ENCODE results near the gene C7orf57.
"Not testable (repeated sequence)": the region's sequence is repeated elsewhere in the genome, so short reads cannot be mapped to it uniquely, and the experiment has no call there.

Gene C7orf57

GRCh38 chr7:48038815-48039506 lies 3.6 kb downstream of the C7orf57 start:
- no peak for DNase-seq

DNA sequence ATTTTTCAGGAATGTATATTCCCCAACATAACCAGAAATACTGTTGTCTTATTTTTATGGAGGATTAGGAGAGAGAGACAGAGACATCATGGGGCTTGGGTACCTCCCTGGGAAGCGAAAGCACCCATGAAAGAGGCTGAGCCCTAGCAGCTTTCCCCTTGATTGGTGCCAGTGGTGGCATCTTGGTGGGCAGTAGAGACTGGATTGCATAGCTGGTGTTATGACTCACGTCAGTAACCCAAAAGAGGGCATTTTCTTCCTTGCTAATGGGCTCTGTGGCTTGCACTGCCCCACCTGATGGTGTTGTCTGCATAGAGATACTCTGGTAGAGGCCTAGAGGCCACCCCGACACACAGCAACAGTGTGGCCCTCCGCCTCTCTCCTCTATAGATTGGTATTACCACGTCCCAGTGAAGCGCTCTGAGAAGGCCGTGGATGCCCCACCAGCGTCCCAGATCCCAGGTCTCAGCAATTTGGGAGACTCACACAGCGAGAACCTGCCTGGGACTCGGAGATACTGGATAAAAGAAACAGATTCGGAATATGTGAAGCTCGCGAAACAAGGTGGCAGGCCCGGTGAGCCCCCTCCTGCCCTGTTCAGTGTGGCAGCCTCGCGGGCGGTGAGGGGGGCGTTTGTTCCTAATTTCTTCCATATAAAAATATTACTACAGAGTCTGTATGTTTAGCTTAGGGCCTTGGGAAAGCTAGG lies 5.8 kb downstream of the C7orf57 start:
- no peak for DNase-seq

GRCh38 chr7:48041653-48041970 lies 6.3 kb downstream of the C7orf57 start:
- DNase-seq, result no peak

DNA sequence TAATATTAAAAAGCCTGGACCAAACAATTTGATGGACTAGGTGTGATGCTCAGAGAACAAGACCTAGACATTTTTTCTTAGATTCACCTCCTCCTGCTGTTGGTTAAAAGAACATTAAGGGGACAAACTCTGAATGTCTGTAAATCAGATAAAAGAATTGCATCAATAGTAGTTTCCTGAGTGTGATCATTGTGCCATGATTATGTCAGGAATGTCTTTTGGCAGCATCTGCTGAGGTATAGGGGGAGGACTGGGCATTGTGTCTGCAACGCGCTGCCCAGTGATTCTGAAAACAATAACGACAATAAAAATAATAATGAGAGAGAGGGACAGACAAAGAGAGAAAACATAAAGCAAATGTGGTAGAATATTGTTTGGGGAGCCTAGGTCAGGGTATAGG lies 6.9 kb downstream of the C7orf57 start:
- no peak for DNase-seq

DNA sequence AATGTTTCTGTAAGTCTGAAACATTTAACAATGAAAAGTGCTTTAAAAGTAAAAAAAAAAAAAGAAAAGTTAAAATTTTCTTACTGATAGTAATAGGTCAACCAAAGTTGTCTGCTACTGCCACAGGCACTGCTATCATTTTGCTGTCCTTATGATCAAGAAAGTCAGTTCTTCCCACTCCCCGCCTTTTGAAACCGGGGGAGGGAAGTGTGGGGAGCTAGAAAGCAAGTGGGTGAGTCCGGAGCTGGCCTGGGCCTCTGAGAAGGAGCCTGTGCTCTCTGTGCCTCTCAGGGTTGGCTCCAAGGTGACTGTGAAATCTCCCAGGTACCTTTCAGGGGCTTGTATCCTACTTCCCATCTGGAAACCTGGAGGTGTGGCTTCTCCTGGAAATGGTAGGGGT lies 7.3 kb downstream of the C7orf57 start:
- DNase-seq, result no peak

- DNase-seq, result no peak
Measured at GRCh38 chr7:48045195-48045765, 9.9 kb downstream of the C7orf57 start.

DNA sequence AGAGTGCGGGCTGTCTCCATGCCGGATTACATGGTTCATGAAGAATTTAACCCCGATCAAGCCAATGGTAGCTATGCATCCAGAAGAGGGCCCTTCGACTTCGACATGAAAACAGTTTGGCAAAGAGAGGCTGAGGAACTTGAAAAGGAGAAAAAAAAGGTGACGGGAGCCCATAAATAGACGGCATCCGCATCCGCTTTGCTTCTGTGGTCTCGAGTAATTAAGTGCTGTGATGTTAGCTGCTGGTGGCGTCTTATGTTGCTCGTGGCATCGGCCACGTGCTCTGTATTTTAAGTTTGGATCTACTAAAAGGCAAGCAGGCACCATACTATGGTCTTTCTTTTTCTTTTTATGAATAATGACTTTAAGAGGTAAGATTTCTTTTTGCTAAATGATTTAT lies 11.1 kb downstream of the C7orf57 start:
- no peak for DNase-seq

DNA sequence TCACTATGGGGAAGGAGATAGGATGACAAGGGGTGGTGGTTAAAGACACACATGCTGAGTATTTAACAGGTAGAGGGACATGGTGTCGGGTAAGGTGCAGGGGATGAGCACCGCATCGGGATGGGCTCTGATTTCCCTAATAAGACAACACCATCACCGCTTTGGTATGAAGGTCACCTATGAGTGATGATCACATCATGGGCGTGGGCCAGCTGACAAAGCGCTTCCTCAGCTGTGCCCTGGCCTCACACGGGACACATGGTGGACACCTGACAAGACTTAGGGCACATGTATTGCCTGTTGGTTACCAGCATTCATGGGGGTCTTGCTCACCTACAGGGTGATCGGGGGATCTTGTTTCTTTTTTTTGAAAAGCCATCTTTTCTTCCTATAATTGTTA lies 12.8 kb downstream of the C7orf57 start:
- DNase-seq, result no peak

DNA sequence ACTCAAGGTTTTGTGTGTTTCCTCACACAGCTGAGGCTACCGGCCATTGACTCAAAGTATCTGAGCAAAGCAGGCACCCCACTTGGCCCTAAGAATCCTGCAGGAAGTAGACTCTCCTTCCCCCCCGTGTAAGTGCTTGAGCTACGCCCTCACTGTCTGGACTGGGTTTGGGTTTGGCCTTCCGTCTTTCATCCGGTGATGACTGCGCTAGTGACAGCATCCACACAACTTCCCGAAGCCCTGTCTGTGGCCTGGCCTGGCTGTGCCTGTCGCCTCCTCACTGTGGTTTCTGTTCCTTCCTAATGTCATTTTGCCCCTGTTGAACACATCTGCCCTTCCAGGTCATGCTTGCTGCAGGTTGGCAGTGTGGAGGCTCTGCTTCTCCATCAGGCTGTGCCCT lies 14.5 kb downstream of the C7orf57 start:
- DNase-seq, result no peak

DNA sequence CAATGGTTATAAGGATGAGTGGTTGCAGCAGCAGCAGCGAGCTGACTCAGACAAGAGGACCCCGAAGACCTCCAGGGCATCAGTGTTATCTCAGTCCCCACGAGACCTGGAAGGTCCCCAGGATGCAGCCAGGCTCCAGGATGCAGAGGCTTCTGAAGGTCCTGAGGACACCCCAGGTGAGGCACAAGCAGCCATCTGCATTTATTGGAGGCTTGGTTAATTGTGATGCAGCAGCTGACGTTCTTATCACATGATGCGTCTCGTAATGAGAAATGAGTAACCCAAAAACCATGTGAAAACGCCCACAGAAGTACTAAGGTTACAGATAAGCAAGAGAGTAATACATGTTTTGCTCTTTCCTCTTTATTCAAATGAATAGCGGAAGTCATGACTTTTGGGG lies 17.4 kb downstream of the C7orf57 start:
- DNase-seq, result no peak

DNA sequence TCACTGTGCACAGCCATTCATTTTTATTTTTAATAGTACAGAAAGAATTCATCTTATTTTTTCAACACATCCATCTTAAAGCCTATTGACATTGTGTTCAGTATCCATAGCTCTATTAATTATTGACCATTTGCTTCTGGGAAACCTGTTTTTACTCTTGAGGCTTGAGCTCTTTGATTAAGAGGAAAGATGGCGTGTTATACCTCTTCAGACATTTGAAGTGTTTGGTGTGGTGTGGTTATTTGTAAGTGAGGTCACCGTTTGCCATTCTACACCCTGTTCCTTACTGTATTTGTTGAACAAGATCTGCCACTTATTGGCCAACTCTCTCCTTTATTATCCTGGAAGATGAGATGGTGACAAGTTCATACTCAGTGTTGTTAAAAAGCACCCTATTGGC lies 18.4 kb downstream of the C7orf57 start:
- no peak for DNase-seq

DNA sequence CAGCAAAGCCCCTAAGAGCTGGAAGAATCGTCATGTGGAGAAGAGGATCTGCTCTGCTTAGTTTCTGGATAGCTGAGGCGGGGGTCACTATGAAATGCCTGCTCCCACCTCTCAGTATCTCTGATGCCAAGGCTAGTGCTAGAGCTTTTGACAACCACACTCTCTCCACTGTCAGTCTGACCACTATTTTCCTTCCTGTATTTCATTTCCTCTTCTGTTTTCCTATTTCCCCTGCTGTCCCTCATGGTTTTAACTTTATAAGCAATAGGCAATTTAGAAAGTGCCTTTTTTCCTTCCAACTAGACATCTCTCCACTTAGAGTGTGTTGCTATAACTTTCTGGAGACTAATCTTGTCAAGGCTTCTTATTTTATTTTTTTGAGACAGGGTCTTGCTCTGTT lies 23.6 kb downstream of the C7orf57 start:
- no peak for DNase-seq

DNA sequence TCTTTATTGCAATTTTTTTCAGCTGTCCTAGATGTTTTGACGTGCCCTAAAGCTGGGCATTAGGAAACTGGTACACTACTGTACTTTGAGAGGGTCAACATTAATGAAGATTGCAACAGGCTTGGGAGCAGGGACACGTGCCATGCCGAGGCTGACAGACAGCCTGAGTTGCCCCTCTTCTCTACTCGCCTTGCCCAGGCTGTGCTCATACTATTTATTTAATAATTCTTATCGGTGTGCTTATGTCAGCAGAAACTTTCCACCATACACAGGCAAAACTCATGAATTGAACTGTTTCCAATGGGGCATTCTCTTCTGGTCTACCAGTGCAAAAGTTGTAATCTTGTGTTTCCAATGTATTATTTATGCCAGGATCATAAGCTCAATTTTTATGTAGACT lies 24.4 kb downstream of the C7orf57 start:
- DNase-seq, result no peak

DNA sequence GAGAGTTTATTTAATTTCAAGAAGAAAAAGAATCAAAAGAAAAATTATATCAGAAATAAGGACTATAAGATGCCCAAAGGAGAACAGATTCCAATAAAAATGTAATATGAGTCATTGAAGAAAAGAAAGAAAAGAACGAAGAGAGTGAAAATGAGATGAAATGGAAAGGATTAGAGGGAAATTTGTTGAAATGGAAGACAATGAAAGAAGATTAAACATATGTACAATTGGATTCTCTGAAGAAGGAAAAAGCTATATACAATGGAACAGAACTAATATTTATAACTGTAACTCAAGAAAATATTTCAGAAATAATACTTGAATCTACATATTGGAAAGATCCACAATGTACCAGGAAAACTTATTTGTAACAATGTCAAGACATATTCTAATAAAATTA lies 28.6 kb downstream of the C7orf57 start:
- DNase-seq, result no peak

DNA sequence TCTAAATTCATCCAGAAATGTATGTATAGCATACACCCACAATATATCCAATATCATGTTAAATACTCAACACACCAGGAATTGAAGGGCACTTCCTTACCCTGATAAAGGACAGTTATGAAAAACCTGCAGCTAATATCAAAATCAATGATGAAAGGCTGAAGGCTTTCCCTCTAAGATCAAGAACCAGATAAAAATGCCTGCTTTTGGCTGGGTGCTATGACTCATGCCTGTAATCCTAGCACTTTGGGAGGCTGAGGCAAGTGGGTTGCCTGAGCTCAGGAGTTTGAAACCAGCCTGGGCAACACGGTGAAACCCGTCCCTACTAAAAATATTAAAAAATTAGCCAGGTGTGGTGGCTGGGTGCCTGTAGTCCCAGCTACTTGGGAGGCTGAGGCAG lies 32.1 kb downstream of the C7orf57 start:
- DNase-seq, result no peak

DNA sequence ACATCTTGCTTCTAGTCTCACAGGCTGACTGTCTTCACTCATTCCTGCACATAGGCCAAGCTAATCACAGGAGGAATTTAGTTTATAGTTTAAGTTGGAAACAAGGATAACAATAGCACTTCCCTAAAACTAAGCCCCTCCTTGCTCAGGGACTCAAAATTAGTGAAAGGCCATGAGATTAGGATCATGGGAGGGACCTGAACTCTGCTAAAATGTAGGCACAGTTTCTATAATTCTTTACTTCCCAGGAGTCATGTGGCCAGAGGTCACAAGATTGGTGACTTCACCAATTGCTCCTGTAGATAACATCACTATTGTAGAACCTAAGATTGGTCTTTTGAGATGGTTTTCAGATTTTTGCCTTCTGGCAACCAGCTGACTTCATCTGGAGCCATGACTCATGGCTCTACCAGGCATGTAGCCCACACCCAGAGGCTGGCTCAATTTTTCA lies 38.9 kb downstream of the C7orf57 start:
- DNase-seq, result no peak

DNA sequence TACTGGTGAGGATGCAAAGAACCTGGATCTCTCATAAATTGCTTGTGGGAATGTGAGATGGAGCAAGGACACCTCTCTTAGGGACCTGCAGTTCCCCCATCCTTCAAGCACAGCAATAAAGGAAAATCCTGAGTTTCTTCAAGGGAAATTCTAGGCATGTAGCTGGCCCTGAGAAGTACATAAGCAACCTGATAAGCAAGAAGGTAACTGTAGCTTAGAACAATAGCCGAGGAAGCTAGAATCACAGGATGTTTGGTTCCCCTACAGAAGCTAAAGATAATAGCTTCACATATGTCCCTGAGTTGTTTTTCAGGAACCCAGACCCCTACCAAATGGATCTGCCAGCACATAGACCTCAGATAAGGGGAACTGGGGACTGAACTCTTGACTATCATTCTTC lies 42.1 kb downstream of the C7orf57 start:
- DNase-seq, result no peak

GRCh38 chr7:48078470-48078869 lies 43.1 kb downstream of the C7orf57 start:
- no peak for DNase-seq

- not testable (repeated sequence) for DNase-seq
Measured at GRCh38 chr7:48082378-48082777, 47.0 kb downstream of the C7orf57 start.

DNA sequence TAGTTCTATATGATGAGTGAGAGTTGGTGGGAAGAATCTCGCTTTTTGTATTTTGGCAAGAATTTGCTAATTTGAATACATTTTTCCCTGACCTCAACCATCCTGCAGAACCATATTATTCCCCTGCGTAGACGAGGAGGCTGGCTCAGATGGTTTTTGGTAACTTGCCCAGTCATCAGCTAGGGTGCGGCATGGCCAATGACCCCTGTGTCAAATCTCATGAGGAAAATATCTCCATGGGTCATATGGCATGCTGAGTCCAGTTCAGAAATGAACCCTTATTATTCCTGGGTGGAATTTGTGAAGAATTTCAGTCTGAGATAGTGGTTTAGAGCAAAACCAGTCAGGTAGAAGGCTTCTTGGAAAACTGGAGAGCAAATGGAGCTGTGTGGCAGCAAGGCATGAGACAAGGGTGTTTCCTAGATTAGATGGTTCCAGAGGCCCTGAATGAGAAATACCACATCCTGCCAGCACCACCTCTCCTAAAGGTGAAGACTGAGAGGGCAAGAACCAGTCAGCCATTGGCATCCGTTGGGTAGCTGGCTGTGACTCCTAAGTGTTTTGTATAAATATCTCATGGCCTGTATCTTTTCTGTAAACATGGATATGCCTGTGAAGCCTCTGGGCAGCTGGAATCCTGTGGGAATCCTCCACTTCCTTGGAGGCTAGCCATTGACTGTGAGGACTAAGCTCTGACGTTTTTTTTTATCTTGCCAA lies 47.9 kb downstream of the C7orf57 start:
- no peak for DNase-seq

DNA sequence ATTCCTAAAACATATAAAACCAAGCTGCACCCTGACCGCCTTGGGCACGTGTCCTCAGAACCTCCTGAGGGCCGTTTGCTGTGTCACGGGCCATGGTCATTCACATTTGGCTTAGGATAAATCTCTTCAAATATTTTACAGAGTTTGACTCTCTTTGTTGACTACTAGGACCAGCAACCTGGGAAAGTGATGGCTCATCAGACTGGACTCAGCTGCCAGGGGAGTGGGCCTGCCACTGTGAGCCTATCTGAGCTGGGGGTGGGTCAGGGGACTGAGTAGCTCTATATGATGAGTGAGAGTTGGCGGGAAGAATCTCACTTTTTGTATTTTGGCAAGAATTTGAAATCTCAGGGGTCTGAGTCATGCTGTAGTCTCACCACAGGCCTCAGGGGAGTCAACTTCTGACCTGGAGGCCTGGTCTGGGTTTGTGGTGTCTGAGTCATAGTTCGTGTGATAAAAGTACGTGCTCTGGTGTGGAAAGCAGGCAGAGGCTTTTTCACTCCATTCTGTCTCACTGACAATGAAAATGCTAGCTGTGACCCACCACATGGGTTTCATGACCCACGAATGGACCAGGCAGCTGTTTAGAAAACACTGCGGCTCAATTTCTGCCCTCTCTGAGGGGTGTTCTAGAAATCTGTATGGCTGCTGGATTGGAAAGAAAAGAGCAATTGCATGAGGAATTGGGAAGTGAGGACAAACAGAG lies 49.5 kb downstream of the C7orf57 start:
- DNase-seq, result peak; percentile 28 to 48 (median 30)

DNA sequence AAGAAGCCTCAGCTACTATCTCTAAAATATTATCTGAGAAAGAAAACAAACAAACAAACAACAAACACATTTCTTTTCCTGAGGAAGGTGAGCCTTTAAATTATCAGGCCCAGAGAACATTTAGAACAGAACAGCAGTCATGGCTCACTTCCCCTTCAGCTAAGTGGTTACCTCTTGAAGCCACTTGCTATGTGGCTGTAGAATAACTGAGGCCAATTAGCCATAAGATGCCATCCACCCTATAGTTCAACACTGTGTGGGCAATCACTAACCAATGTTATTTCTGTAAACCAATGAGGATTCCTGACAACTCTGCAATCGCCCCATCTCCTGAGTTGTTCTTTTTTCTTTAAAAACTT lies 50.1 kb downstream of the C7orf57 start:
- DNase-seq, result no peak

GRCh38 chr7:48085942-48086341 lies 50.6 kb downstream of the C7orf57 start:
- no peak for DNase-seq

All from activated CD4-positive, CD25-positive, alpha-beta regulatory T cell (primary cell).